GM19351 (cell line): ENCODE measurements around the gene IQCH.
A peak's percentile ranks its signal among the peaks of the same experiment; 100 is the strongest.

Experiments used
- ATAC-seq: cut with Tn5 transposase; IDR thresholded peaks from one replicate; pipeline ENCODE4 v1.9.1; 2021; ENCODE audit warnings: mild to moderate bottlenecking, moderate library complexity; ENCODE audit not compliant: unreplicated experiment

The IQCH gene

GRCh38 chr15:67254238-67255175 lies at the start of gene IQCH, which contains the start of gene AAGAB:
Gene IQCH (plus strand): TSS chr15:67254786. CDS start chr15:67254897, 111 bp downstream.
Gene AAGAB (minus strand): TSS chr15:67254661. CDS start chr15:67254631, 30 bp downstream.
- ATAC-seq: peak; percentile 91

- ATAC-seq: no peak
Observed at GRCh38 chr15:67207555-67208207, 46.9 kb upstream of the IQCH start.

GRCh38 chr15:67208396-67208795 lies 46.2 kb upstream of the IQCH start:
- ATAC-seq: no peak

- ATAC-seq: no peak
Observed at GRCh38 chr15:67210555-67211168, 43.9 kb upstream of the IQCH start.

- no peak for ATAC-seq
Observed at GRCh38 chr15:67212684-67213367, 41.8 kb upstream of the IQCH start.

GRCh38 chr15:67215102-67215501 lies 39.5 kb upstream of the IQCH start:
- no peak for ATAC-seq

GRCh38 chr15:67216859-67217258 lies 37.7 kb upstream of the IQCH start:
- ATAC-seq: no peak

GRCh38 chr15:67218428-67218827 lies 36.2 kb upstream of the IQCH start:
- no peak for ATAC-seq

GRCh38 chr15:67219288-67219687 lies 35.3 kb upstream of the IQCH start:
- no peak for ATAC-seq

- ATAC-seq: no peak
Observed at GRCh38 chr15:67224889-67225288, 29.7 kb upstream of the IQCH start.

- no peak for ATAC-seq
Observed at GRCh38 chr15:67225336-67225735, 29.2 kb upstream of the IQCH start.

- ATAC-seq: no peak
Observed at GRCh38 chr15:67227431-67227830, 27.2 kb upstream of the IQCH start.

- no peak for ATAC-seq
Observed at GRCh38 chr15:67227846-67228245, 26.7 kb upstream of the IQCH start.

- no peak for ATAC-seq
Observed at GRCh38 chr15:67228286-67228685, 26.3 kb upstream of the IQCH start.

GRCh38 chr15:67230504-67230903 lies 24.1 kb upstream of the IQCH start:
- no peak for ATAC-seq

GRCh38 chr15:67232591-67232990 lies 22.0 kb upstream of the IQCH start:
- no peak for ATAC-seq

GRCh38 chr15:67240235-67241131 lies 14.1 kb upstream of the IQCH start:
- peak; percentile 27 for ATAC-seq

GRCh38 chr15:67241132-67241855 lies 13.3 kb upstream of the IQCH start:
- ATAC-seq: peak; percentile 79

- no peak for ATAC-seq
Observed at GRCh38 chr15:67242708-67243111, 11.9 kb upstream of the IQCH start.
